Measurements from ENCODE around the gene ZDHHC14. TPM values are rescaled to one million over a fixed set of nuclear protein-coding genes. Genes with fewer than 3 reads are reported as not detected.

The ZDHHC14 gene
- total and polyA plus RNA-seq, 9 donors = 4.9 to 16.4 (median 5.9) TPM

GRCh38 chr6:157708933-157709332 lies 327.9 kb downstream of the ZDHHC14 start:
- Histone ChIP-seq H3K27ac (no peak overlapping the region), H3K4me3 (no peak overlapping the region), H3K36me3 (no peaks in the 10 kb centered on the region), H3K4me1 (ENCODE audit: insufficient read depth) (peaks cover 2% of the 10 kb centered on the region), H3K9me3 (no peaks in the 10 kb centered on the region), H3K27me3 (no peaks in the 10 kb centered on the region)
- WGBS, 3 donors = 71 to 86% (median 75%) methylated on average over 7 of the region's 7 CpGs
- TF ChIP-seq CTCF (IDR thresholded peaks at IDR 0.05) (no peak), POLR2A (IDR thresholded peaks at IDR 0.05) (no peak), EP300 (IDR thresholded peaks at IDR 0.05) (no peak)
- no peak for DNase-seq
- intact Hi-C loops (cut with DNase I) = no loop called here

- Histone ChIP-seq H3K9me3 (no peaks in the 10 kb centered on the region), H3K36me3 (no peaks in the 10 kb centered on the region), H3K27me3 (no peaks in the 10 kb centered on the region), H3K4me3 (no peak overlapping the region), H3K4me1 (ENCODE audit: insufficient read depth) (peaks cover 2% of the 10 kb centered on the region), H3K27ac (no peak overlapping the region)
- 68 to 78% (median 74%) methylated on average over 7 of the region's 7 CpGs for WGBS, 3 donors
- TF ChIP-seq EP300 (IDR thresholded peaks at IDR 0.05) (no peak), CTCF (IDR thresholded peaks at IDR 0.05) (no peak), POLR2A (IDR thresholded peaks at IDR 0.05) (no peak)
- intact Hi-C loops (cut with DNase I) = no loop called here
- DNase-seq = no peak
Measured at GRCh38 chr6:157709555-157709954, 328.6 kb downstream of the ZDHHC14 start.

GRCh38 chr6:157710604-157711003 lies 329.6 kb downstream of the ZDHHC14 start:
- peaks cover 7% of the 10 kb centered on the region for H3K4me1 ChIP-seq (ENCODE audit: insufficient read depth)
- no peak overlapping the region for H3K4me3 ChIP-seq
- intact Hi-C loops (cut with DNase I) = no loop called here
- 77 to 80% (median 79%) methylated on average over 7 of the region's 7 CpGs for WGBS, 3 donors
- no peaks in the 10 kb centered on the region for H3K27me3 ChIP-seq
- DNase-seq = no peak
- no peak for TF ChIP-seq POLR2A (IDR thresholded peaks at IDR 0.05)
- TF ChIP-seq EP300 (IDR thresholded peaks at IDR 0.05) = no peak
- TF ChIP-seq CTCF (IDR thresholded peaks at IDR 0.05) = no peak
- H3K36me3 ChIP-seq = no peaks in the 10 kb centered on the region
- no peak overlapping the region for H3K27ac ChIP-seq
- H3K9me3 ChIP-seq = no peaks in the 10 kb centered on the region

- peaks cover 11% of the 10 kb centered on the region for H3K4me1 ChIP-seq (ENCODE audit: insufficient read depth)
- H3K27ac ChIP-seq = no peak overlapping the region
- TF ChIP-seq CTCF (IDR thresholded peaks at IDR 0.05) (no peak), EP300 (IDR thresholded peaks at IDR 0.05) (no peak), POLR2A (IDR thresholded peaks at IDR 0.05) (no peak)
- no peaks in the 10 kb centered on the region for H3K36me3 ChIP-seq
- no peaks in the 10 kb centered on the region for H3K27me3 ChIP-seq
- no peak for DNase-seq
- intact Hi-C loops (cut with DNase I) = no loop called here
- no peaks in the 10 kb centered on the region for H3K9me3 ChIP-seq
- H3K4me3 ChIP-seq = no peak overlapping the region
- WGBS, 3 donors = 88 to 90% (median 89%) methylated on average over 8 of the region's 8 CpGs
Measured at GRCh38 chr6:157711060-157711459, 330.1 kb downstream of the ZDHHC14 start.

All from ovary (tissue), 9 donors.